IPS-NIHi7 (cell line): ENCODE measurements around the gene FYTTD1.

ENCODE experiments used
- DNase-seq: peaks from one replicate; pipeline ENCODE4 v3.0.0; 2012; ENCODE audit warnings: mixed read lengths; ENCODE audit errors: extremely low spot score

FYTTD1 gene

GRCh38 chr3:197737319-197737649 is 12.4 kb upstream of the FYTTD1 start:
- no peak for DNase-seq

GRCh38 chr3:197737749-197738462 is 11.8 kb upstream of the FYTTD1 start:
- no peak for DNase-seq

GRCh38 chr3:197742787-197743186 is 6.9 kb upstream of the FYTTD1 start:
- DNase-seq, result no peak

GRCh38 chr3:197746209-197746608 is 3.5 kb upstream of the FYTTD1 start:
- DNase-seq, result no peak

GRCh38 chr3:197746801-197747237 is 2.9 kb upstream of the FYTTD1 start:
- no peak for DNase-seq

- no peak for DNase-seq
Observed at GRCh38 chr3:197748597-197749314, 927 bp upstream of the FYTTD1 start.

GRCh38 chr3:197749315-197749600 is 425 bp upstream of the FYTTD1 start:
- peak; percentile 60 for DNase-seq

- peak; percentile 75 for DNase-seq
Observed at GRCh38 chr3:197750396-197750831, 731 bp downstream of the FYTTD1 start.

- no peak for DNase-seq
Observed at GRCh38 chr3:197750858-197751737, 1.4 kb downstream of the FYTTD1 start.

GRCh38 chr3:197752107-197752506 is 2.4 kb downstream of the FYTTD1 start:
- DNase-seq, result no peak

- no peak for DNase-seq
Observed at GRCh38 chr3:197753263-197753662, 3.6 kb downstream of the FYTTD1 start.

GRCh38 chr3:197756704-197757103 is 7.0 kb downstream of the FYTTD1 start:
- no peak for DNase-seq

GRCh38 chr3:197758512-197758911 is 8.8 kb downstream of the FYTTD1 start:
- DNase-seq, result no peak

- no peak for DNase-seq
Observed at GRCh38 chr3:197761784-197762183, 12.1 kb downstream of the FYTTD1 start.

GRCh38 chr3:197775317-197775716 is 25.6 kb downstream of the FYTTD1 start:
- DNase-seq, result no peak

- DNase-seq, result no peak
Observed at GRCh38 chr3:197782230-197782629, 32.5 kb downstream of the FYTTD1 start.

GRCh38 chr3:197784019-197784585 is 34.4 kb downstream of the FYTTD1 start:
- no peak for DNase-seq

- no peak for DNase-seq
Observed at GRCh38 chr3:197787412-197787811, 37.7 kb downstream of the FYTTD1 start.

- DNase-seq, result no peak
Observed at GRCh38 chr3:197789309-197789708, 39.6 kb downstream of the FYTTD1 start.

GRCh38 chr3:197790033-197790432 is 40.4 kb downstream of the FYTTD1 start:
- DNase-seq, result no peak

- peak; percentile 99 for DNase-seq
Observed at GRCh38 chr3:197791113-197791891, 41.6 kb downstream of the FYTTD1 start, which contains the start of gene LRCH3. LRCH3 (plus strand) TSS chr3:197791254; CDS start chr3:197791279, 25 bp downstream.
